Measurements from ENCODE around the gene PPP1R14B.
A peak's percentile ranks its signal among the peaks of the same experiment; 100 is the strongest.

The PPP1R14B gene

DNA sequence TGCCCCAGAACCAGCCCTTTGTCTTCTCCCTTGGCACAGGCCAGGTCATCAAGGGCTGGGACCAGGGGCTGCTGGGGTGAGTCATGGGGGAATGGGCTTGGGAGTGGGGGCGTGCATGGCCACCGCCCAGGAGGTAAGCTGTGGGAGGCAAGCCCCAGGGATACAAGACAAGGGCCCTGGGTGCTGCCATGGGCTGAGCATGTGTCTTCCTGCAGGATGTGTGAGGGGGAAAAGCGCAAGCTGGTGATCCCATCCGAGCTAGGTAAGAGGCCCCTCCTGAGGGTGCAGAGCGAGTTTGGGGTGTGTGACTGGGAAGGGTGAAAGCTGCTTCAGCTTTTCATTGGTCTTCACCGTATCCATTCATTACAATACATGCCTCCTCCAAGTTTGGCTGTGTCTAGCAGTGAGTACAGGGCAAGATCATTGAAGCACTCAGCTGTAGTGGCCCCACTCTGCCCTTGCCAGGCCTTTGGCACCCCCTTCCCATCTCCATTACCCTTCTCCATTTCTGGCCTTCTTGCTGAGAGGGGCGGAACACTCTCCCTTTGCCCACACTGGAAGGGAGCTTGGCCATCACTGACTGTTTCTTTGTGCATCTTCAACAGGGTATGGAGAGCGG, 3.4 kb downstream of the PPP1R14B start:
- DNase-seq (ENCODE audit: low read depth), result no peak
- TF ChIP-seq, protein P1, sequence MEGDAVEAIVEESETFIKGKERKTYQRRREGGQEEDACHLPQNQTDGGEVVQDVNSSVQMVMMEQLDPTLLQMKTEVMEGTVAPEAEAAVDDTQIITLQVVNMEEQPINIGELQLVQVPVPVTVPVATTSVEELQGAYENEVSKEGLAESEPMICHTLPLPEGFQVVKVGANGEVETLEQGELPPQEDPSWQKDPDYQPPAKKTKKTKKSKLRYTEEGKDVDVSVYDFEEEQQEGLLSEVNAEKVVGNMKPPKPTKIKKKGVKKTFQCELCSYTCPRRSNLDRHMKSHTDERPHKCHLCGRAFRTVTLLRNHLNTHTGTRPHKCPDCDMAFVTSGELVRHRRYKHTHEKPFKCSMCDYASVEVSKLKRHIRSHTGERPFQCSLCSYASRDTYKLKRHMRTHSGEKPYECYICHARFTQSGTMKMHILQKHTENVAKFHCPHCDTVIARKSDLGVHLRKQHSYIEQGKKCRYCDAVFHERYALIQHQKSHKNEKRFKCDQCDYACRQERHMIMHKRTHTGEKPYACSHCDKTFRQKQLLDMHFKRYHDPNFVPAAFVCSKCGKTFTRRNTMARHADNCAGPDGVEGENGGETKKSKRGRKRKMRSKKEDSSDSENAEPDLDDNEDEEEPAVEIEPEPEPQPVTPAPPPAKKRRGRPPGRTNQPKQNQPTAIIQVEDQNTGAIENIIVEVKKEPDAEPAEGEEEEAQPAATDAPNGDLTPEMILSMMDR (IDR thresholded peaks at IDR 0.05; ENCODE audit: low read length, missing control alignments), result no peak
- no peak overlapping the region for H3K4me3 ChIP-seq (replicated peaks; ENCODE audit: low read depth, low read length)

DNA sequence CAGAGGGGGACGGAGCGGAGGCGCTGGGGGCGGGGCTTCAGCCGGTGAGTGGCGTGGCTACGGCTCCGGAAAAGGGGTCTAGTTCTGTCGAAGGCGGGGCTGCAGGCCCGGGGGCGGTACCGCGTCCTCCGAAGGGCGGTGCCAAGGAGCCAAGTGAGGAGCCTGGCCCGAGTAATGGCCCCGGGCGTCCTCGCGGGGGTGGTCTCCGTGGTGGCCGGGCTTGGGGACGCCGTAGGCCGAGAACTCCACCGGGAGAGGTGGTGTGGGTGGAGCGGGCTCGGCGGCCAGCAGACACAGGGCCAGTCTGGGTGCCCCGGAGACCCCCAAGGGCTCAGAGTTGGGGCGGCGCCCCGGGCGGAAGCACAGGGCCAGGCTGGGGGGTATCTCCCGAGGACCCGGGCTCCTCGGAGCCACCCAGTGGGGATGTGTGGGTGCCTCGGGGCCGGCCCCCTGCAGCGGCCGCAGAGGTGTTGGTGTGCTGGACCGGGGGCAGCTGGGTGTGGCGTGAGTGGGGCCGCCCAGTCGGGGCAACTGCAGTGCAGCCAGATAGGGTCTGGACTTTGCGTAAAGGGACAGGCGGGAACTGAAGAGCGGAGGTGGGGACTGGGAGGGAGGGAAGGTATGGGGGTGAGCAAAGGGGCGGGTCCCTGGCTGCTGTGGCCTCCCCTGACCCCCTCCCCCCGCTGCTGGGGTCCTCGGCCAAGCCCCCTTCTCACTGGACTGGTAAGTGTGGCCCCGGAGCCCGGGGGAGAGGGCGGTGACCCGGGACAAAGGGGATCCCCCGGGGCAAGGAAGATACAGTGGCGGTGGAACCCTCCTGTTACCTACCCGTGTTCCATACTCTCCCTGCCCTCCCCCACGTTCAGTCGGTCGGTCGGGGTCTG, 5.0 kb downstream of the PPP1R14B start:
- TF ChIP-seq, protein P1 (IDR thresholded peaks at IDR 0.05; ENCODE audit: low read length, missing control alignments), result no peak
- DNase-seq (ENCODE audit: low read depth), result no peak

DNA sequence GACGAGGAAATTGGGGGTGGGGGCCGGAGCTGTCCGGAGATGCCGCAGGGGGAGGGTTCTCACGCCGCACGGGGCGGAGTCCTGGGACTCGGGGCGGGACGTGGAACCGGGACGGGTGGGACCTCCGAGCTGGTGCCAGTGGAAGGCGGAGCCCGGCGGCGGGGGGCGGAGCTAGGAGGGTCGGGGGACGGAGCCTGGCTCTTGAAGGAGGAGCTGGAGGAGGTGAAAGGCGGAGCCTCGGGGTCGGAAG, 5.6 kb downstream of the PPP1R14B start:
- H3K4me3 ChIP-seq (replicated peaks; ENCODE audit: low read depth, low read length), result peak overlapping the region; percentile 84
- DNase-seq (ENCODE audit: low read depth), result peak; percentile 100
- TF ChIP-seq, protein P1 (IDR thresholded peaks at IDR 0.05; ENCODE audit: low read length, missing control alignments), result no peak

More for the DNA sequence above, 5.0 kb downstream of the PPP1R14B start:
- peak overlapping the region; percentile 84 for H3K4me3 ChIP-seq (replicated peaks; ENCODE audit: low read depth, low read length)

DNA sequence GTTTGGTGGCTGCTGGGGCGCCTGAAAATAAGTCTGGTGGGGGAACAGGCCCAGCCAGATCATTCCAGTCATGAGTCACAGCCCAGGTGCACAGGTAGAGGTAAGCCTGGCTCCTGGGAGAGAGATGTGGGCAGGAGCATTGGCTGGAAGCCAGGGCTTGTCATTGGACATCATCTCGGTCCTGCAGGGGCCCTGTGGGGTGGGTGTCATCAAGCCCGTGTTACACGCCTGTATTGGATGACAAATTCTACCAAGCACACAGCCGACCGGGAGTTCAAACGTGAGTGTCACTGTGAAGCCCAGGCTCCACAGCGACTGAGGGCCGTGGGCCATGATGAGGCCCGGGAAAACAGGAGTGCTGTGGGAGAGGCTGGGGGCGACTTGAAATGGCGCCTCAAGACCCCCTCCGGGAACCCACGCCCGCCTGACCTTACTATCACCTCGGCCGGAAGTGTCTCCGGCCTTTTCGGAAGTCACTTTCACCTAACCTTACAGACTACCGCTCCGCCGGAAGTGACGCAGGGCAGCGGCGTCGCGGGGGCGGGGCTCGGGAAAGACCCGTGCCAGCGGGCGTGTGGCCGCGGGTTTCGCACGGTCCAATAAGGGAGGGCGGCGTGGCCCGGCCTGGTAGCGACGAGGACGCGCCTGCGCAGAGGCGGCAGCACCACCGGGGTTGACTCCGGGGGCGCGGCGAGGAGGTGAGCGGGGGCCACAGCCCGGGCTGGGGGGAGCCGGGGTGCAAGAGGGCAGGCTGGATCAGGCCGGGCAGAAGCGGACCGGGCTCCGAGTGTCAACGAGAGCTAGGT, 6.1 kb downstream of the PPP1R14B start, which contains the start of gene FKBP2:
TSS of gene FKBP2 (plus strand) at position 661 of the 806 bp plus-strand sequence. CDS start 1,293 bp downstream, outside the sequence.
- peak within 1 kb of the TSS; percentile 84 for H3K4me3 ChIP-seq (replicated peaks; ENCODE audit: low read depth, low read length)
- peak; percentile 97 for DNase-seq (ENCODE audit: low read depth)
- TF ChIP-seq, protein P1 (IDR thresholded peaks at IDR 0.05; ENCODE audit: low read length, missing control alignments), result no peak

DNA sequence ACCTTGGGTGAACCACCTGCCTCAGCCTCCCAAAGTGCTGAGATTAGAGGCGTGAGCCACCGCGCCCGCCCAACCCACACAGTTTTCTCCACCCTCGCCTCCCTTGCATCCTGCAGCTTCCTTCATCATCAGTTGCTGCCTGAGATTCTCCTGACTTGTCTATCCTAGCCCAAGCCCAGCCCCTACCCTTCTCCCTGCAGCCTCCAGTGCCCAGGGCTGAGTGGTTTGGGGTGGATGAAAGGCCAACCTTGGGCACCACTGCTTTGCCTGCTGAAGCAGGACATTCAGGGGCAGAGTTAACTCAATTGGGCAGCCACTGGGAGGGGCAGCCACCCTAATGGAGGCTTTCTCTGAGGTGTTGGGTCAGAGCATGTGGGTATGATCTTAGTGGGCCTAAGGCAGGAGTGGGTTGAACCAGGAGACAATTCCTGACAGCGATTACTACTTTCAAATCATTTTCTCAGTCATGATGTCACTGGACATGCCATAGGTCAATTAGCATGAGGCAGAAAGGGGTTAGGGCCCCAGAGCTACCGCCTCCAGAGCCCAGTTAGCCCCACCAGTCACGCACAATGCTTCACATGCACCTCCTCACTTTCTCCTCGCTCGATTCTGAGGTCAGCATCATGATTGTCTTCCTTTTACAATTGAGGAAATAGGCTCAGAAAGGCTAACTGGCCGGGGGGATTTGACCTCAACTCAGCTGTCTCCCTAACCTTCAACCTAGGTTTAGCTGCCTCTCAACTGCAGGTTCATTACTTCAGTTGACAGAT, 6.9 kb downstream of the PPP1R14B start:
- TF ChIP-seq, protein P1 (IDR thresholded peaks at IDR 0.05; ENCODE audit: low read length, missing control alignments), result no peak
- DNase-seq (ENCODE audit: low read depth), result no peak
- peak overlapping the region; percentile 84 for H3K4me3 ChIP-seq (replicated peaks; ENCODE audit: low read depth, low read length)

DNA sequence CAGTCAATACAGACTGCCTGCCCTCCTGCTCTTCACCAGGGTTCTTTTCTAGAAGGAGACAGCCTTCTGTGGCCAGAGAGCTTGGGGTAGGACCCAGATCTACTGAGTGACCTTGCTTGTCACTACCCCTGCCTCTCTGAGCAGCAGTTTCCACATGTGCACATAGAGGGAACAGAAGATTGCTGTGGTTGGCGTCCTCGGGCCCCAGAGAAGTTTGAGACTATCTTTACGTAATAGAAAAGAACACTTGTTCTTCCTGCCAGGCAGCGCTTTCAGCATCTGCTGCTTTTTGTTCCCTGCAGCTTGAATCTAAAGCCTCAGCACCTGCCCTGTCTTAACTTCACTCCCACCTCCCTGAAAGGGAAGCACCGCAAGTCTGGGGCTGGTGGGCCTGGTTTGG, 7.7 kb downstream of the PPP1R14B start:
- DNase-seq (ENCODE audit: low read depth), result no peak
- H3K4me3 ChIP-seq (replicated peaks; ENCODE audit: low read depth, low read length), result no peak overlapping the region

More for the DNA sequence above, 7.7 kb downstream of the PPP1R14B start:
- TF ChIP-seq, protein P1 (IDR thresholded peaks at IDR 0.05; ENCODE audit: low read length, missing control alignments), result no peak
